ENCODE data around the gene ENAM. TPM values are rescaled to one million over a fixed set of nuclear protein-coding genes. Genes with fewer than 3 reads are reported as not detected.

ENAM gene
- total and polyA plus RNA-seq, 2 of the 13 experiments (the other 11 are each of a cell fraction or from before 2014, with no cell fraction given): not detected

- Histone ChIP-seq H3K9ac (ENCODE audit: insufficient read depth, low read depth, low read length) (no peak overlapping the region), H3K4me2 (ENCODE audit: low read depth, low read length) (no peak overlapping the region), H3K27me3 (ENCODE audit: control insufficient read depth in 1 of 2, insufficient read depth in 2 of 2, low read length in 2 of 2) (peaks cover 0 to 3% of the 10 kb centered on the region in 2 experiments; a peak in 1 of 5 replicates), H3K79me2 (ENCODE audit: insufficient read depth, low read length) (no peaks in the 10 kb centered on the region), H4K20me1 (ENCODE audit: insufficient read depth, low read length) (no peaks in the 10 kb centered on the region), H3K36me3 (replicated peaks in 1 of 2; ENCODE audit: control insufficient read depth in 1 of 2, insufficient read depth in 2 of 2, low read length in 2 of 2) (no peaks in the 10 kb centered on the region), H3K9me3 (ENCODE audit: low read length) (no peaks in the 10 kb centered on the region), H3K4me1 (ENCODE audit: insufficient read depth, low read length) (peaks cover 7% of the 10 kb centered on the region; the same call in 1 of the 2 replicates), H2AFZ (ENCODE audit: low read length) (no peak overlapping the region), H3K27ac (ENCODE audit: extremely low read length, insufficient read depth, low read length) (no peak overlapping the region), H3K4me3 (replicated peaks in 1 of 3; ENCODE audit: insufficient read depth in 1 of 3, low read depth in 2 of 3, low read length in 3 of 3) (no peak overlapping the region)
- no TSS peak for BruUV-seq (replicated peaks)
- ATAC-seq (no peak; the same call in 2 of the 3 replicates), DNase-seq (ENCODE audit: low spot score) (no peak), FAIRE-seq (no peak)
- WGBS (ENCODE audit: low lambda C conversion rate): 32% methylated on average over 5 of the region's 5 CpGs
- in situ Hi-C loops (cut with HindIII; ENCODE audit: extremely low pct_ligation_motif_present, low pct_unique_long_range_greater_than_20kb) (loop anchor here (25.0 kb wide), 2 partner anchors 358 to 1058 kb away; no protein-coding TSS in a partner anchor), intact Hi-C loops (cut with micrococcal nuclease; ENCODE audit: unreplicated experiment) (loop anchor here (5.0 to 10.0 kb wide), 3 partner anchors 33 to 250 kb away; partner anchors contain the start of genes MOB1B and UTP3)
- CTCF ChIA-PET (ENCODE audit: low intra/inter-chr PET ratio, low total read pairs): no interaction called here
- POLR2A ChIA-PET: no interaction called here
- no peak for TF ChIP-seq ZNF7 (CRISPR knock-in tag; IDR thresholded peaks at IDR 0.05)
- TF ChIP-seq, protein P1, sequence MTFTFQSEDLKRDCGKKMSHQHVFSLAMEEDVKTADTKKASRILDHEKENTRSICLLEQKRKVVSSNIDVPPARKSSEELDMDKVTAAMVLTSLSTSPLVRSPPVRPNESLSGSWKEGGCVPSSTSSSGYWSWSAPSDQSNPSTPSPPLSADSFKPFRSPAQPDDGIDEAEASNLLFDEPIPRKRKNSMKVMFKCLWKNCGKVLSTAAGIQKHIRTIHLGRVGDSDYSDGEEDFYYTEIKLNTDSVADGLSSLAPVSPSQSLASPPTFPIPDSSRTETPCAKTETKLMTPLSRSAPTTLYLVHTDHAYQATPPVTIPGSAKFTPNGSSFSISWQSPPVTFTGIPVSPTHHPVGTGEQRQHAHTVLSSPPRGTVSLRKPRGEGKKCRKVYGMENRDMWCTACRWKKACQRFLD (CRISPR knock-in tag; IDR thresholded peaks at IDR 0.05; ENCODE audit: borderline replicate concordance): no peak
- TF ChIP-seq ZMYM2 (CRISPR knock-in tag; IDR thresholded peaks at IDR 0.05): no peak
- TF ChIP-seq BORCS8-MEF2B (CRISPR knock-in tag; IDR thresholded peaks at IDR 0.05): no peak
- TF ChIP-seq MXD3 (CRISPR knock-in tag; IDR thresholded peaks at IDR 0.05): no peak
These were observed 26.1 kb downstream of the ENAM start for GRCh38 chr4:70654605-70655011.

- Histone ChIP-seq H3K4me2 (ENCODE audit: low read depth, low read length) (no peak overlapping the region), H3K4me1 (ENCODE audit: insufficient read depth, low read length) (no peaks in the 10 kb centered on the region), H3K36me3 (replicated peaks in 1 of 2; ENCODE audit: control insufficient read depth in 1 of 2, insufficient read depth in 2 of 2, low read length in 2 of 2) (no peaks in the 10 kb centered on the region), H3K9me3 (ENCODE audit: low read length) (no peaks in the 10 kb centered on the region), H4K20me1 (ENCODE audit: insufficient read depth, low read length) (no peaks in the 10 kb centered on the region), H3K4me3 (replicated peaks in 1 of 3; ENCODE audit: insufficient read depth in 1 of 3, low read depth in 2 of 3, low read length in 3 of 3) (no peak overlapping the region), H3K79me2 (ENCODE audit: insufficient read depth, low read length) (no peaks in the 10 kb centered on the region), H3K27ac (ENCODE audit: extremely low read length, insufficient read depth, low read length) (no peak overlapping the region), H3K9ac (ENCODE audit: insufficient read depth, low read depth, low read length) (no peak overlapping the region), H3K27me3 (ENCODE audit: control insufficient read depth in 1 of 2, insufficient read depth in 2 of 2, low read length in 2 of 2) (no peaks in the 10 kb centered on the region), H2AFZ (ENCODE audit: low read length) (no peak overlapping the region)
- ChIA-PET CTCF (ENCODE audit: low intra/inter-chr PET ratio, low total read pairs) (no interaction called here), POLR2A (no interaction called here)
- ATAC-seq (no peak), DNase-seq (ENCODE audit: low spot score) (no peak), FAIRE-seq (no peak)
- WGBS (ENCODE audit: low lambda C conversion rate): 37% methylated on average over 5 of the region's 5 CpGs
- TF ChIP-seq, protein P2, sequence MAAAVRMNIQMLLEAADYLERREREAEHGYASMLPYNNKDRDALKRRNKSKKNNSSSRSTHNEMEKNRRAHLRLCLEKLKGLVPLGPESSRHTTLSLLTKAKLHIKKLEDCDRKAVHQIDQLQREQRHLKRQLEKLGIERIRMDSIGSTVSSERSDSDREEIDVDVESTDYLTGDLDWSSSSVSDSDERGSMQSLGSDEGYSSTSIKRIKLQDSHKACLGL (CRISPR knock-in tag; IDR thresholded peaks at IDR 0.05): no peak
- peak; percentile 98 for TF ChIP-seq MAFF (IDR thresholded peaks at IDR 0.05; ENCODE audit: low read depth, low read length)
- TF ChIP-seq MAFK (conservative IDR thresholded peaks at IDR 0.05 in 1 of 2, IDR thresholded peaks at IDR 0.05 in 1 of 2; ENCODE audit: low read length in 2 of 2): peak; percentile 95 to 99
- no TSS peak for BruUV-seq (replicated peaks)
- in situ Hi-C loops (cut with HindIII; ENCODE audit: extremely low pct_ligation_motif_present, low pct_unique_long_range_greater_than_20kb): loop anchor here (25.0 kb wide), 2 partner anchors 355 to 1055 kb away; no protein-coding TSS in a partner anchor
- intact Hi-C loops (cut with micrococcal nuclease; ENCODE audit: unreplicated experiment): loop anchor here (10.0 kb wide), 1 partner anchor 247 kb away; the partner anchor contains the start of gene MOB1B
These were observed 28.8 kb downstream of the ENAM start for GRCh38 chr4:70657326-70657725.
